ENCODE data around the gene ADAMTS13.

DNA sequence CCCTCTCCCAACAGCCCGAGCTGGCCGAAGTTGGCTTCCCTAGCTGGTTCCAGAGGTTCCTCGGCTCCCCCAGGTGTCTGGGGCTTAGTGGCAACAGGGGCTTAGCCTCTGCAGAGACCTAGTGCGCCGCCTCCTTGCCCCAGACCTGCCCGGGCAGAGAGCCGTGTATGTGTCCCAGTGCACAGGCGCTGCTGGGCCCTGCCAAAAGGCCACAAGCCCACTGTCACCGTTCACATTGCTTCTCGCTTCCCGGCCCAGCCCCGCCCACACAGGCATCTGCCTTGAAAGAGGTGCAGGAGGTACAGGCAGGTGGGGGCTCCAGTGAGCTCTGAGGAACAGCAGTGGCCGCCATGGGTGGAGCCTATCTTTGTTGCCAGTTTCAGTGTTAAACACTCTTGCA, 35.1 kb downstream of the ADAMTS13 start:
- TF ChIP-seq POLR2A (IDR thresholded peaks at IDR 0.05), result no peak
- TF ChIP-seq, protein P1, sequence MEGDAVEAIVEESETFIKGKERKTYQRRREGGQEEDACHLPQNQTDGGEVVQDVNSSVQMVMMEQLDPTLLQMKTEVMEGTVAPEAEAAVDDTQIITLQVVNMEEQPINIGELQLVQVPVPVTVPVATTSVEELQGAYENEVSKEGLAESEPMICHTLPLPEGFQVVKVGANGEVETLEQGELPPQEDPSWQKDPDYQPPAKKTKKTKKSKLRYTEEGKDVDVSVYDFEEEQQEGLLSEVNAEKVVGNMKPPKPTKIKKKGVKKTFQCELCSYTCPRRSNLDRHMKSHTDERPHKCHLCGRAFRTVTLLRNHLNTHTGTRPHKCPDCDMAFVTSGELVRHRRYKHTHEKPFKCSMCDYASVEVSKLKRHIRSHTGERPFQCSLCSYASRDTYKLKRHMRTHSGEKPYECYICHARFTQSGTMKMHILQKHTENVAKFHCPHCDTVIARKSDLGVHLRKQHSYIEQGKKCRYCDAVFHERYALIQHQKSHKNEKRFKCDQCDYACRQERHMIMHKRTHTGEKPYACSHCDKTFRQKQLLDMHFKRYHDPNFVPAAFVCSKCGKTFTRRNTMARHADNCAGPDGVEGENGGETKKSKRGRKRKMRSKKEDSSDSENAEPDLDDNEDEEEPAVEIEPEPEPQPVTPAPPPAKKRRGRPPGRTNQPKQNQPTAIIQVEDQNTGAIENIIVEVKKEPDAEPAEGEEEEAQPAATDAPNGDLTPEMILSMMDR (IDR thresholded peaks at IDR 0.05), result no peak
